H1 (cell line): ENCODE results near the gene ST8SIA2. TPM values are rescaled to one million over a fixed set of nuclear protein-coding genes. Genes with fewer than 3 reads are reported as not detected.
A peak's percentile ranks its signal among the peaks of the same experiment; 100 is the strongest.

Experiments
- CTCF ChIA-PET: fragments of 300-600 bp; sonication (Branson Sonifier 250); formaldehyde crosslinking; loops from one replicate; lab custom pipeline; 2021; ENCODE audit not compliant: partially characterized antibody; lab: Charles Lee
- POLR2A ChIA-PET: fragments of 300-600 bp; sonication (Branson Sonifier 250); formaldehyde crosslinking; loops from one replicate; lab custom pipeline; 2021; ENCODE audit warnings: inconsistent platforms; ENCODE audit not compliant: partially characterized antibody; lab: Charles Lee
- DNase-seq, 2 experiments: peaks; one replicate each; pipeline versions ENCODE4 v3.0.0 to v3.0.0-alpha.2; 2010 to 2022; ENCODE audit warnings: low spot score in 2 of 2, low read depth in 1 of 2, mixed read lengths in 1 of 2
- FAIRE-seq: peaks from 2 replicates; lab custom pipeline; 2011; peaks lifted over from hg19 to GRCh38; lab: Jason Lieb, UNC
- H2AFZ ChIP-seq: 2 replicates; pipeline ENCODE4 v1.8.1; 2012; ENCODE audit warnings: low read length, inconsistent platforms
- H2AK5ac ChIP-seq: 2 replicates; pipeline ENCODE4 v1.6.1; 2013; ENCODE audit warnings: low read depth, low read length
- H2BK120ac ChIP-seq: replicated peaks from 2 replicates; pipeline ENCODE3; 2013; ENCODE audit warnings: low read depth, low read length, inconsistent platforms
- H2BK12ac ChIP-seq: 2 replicates; pipeline ENCODE4 v1.6.1; 2013; ENCODE audit warnings: low read depth, low read length
- H2BK15ac ChIP-seq: 2 replicates; pipeline ENCODE4 v1.6.1; 2013; ENCODE audit warnings: low read length
- H2BK20ac ChIP-seq: 2 replicates; pipeline ENCODE4 v1.6.1; 2013; ENCODE audit warnings: low read length
- H2BK5ac ChIP-seq: 2 replicates; pipeline ENCODE4 v1.6.1; 2013; ENCODE audit warnings: low read depth, low read length
- H3K14ac ChIP-seq: 2 replicates; pipeline ENCODE4 v1.6.1; 2013; ENCODE audit warnings: inconsistent platforms; ENCODE audit not compliant: insufficient read length
- H3K18ac ChIP-seq: 2 replicates; pipeline ENCODE4 v1.6.1; 2013; ENCODE audit warnings: low read length; ENCODE audit errors: extremely low read depth
- H3K23ac ChIP-seq: 2 replicates; pipeline ENCODE4 v1.6.1; 2013; ENCODE audit warnings: inconsistent platforms; ENCODE audit not compliant: insufficient read length
- H3K23me2 ChIP-seq: 2 replicates; pipeline ENCODE4 v1.6.1; 2013; ENCODE audit warnings: low read depth, low read length
- H3K27ac ChIP-seq: 2 replicates; pipeline ENCODE4 v1.6.1; 2011; ENCODE audit warnings: low read depth, low read length, inconsistent platforms
- H3K27me3 ChIP-seq, 4 experiments: replicated peaks in 1 of 4; 1 replicate in 1 of 4; 2 replicates in 3 of 4; pipeline versions ENCODE4 v1.6.1 to v1.8.1; 2011 to 2013; ENCODE audit warnings: low read length in 3 of 4, mild to moderate bottlenecking in 3 of 4, inconsistent platforms in 2 of 4, mixed read lengths in 2 of 4, moderate library complexity in 1 of 4; ENCODE audit not compliant: control insufficient read depth in 3 of 4, insufficient read depth in 3 of 4; ENCODE audit errors: extremely low read depth in 1 of 4
- H3K36me3 ChIP-seq, 4 experiments: 2 replicates each; pipeline versions ENCODE4 v1.6.1 to v1.8.1; 2011 to 2013; ENCODE audit warnings: mild to moderate bottlenecking in 4 of 4, low read length in 3 of 4, moderate library complexity in 2 of 4, control low read depth in 1 of 4, inconsistent platforms in 1 of 4; ENCODE audit not compliant: insufficient read depth in 4 of 4, control insufficient read depth in 2 of 4
- H3K4ac ChIP-seq: replicated peaks from 2 replicates; pipeline ENCODE3; 2013; ENCODE audit warnings: low read length, low read depth, mixed read lengths, inconsistent platforms; ENCODE audit not compliant: insufficient read length
- H3K4me1 ChIP-seq, 4 experiments: replicated peaks in 1 of 4; 1 replicate in 1 of 4; 2 replicates in 3 of 4; pipeline versions ENCODE4 v1.6.1 to v1.8.1; 2011 to 2013; ENCODE audit warnings: low read length in 3 of 4, inconsistent platforms in 2 of 4, mixed read lengths in 1 of 4; ENCODE audit not compliant: insufficient read depth in 4 of 4, control insufficient read depth in 3 of 4
- H3K4me2 ChIP-seq, 2 experiments: 2 replicates each; pipeline versions ENCODE4 v1.6.1 to v1.8.1; 2011 to 2013; ENCODE audit warnings: low read depth in 2 of 2, low read length in 2 of 2, control low read depth in 1 of 2, inconsistent platforms in 1 of 2, mild to moderate bottlenecking in 1 of 2; ENCODE audit not compliant: insufficient read depth in 1 of 2
- H3K4me3 ChIP-seq, 4 experiments: fragments of 200-600, 300-600 bp in 1 of 4; sonication (generic), shearing (Covaris generic), sonication (Bioruptor Twin) in 1 of 4; 2 replicates each; pipeline versions ENCODE4 v1.5.1 to v1.8.1; 2011 to 2016; ENCODE audit warnings: low read length in 4 of 4, low read depth in 3 of 4, control low read depth in 2 of 4, inconsistent platforms in 2 of 4, mild to moderate bottlenecking in 2 of 4, mixed read lengths in 1 of 4, moderate library complexity in 1 of 4; ENCODE audit not compliant: insufficient read depth in 2 of 4; ENCODE audit errors: extremely low read depth in 1 of 4
- H3K56ac ChIP-seq: replicated peaks from 2 replicates; pipeline ENCODE3; 2013; ENCODE audit warnings: low read depth, mild to moderate bottlenecking, mixed read lengths, low read length, inconsistent platforms; ENCODE audit not compliant: insufficient read length
- H3K79me1 ChIP-seq: 2 replicates; pipeline ENCODE4 v1.6.1; 2013; ENCODE audit warnings: low read depth, low read length, control low read depth
- H3K79me2 ChIP-seq, 2 experiments: 2 replicates each; pipeline versions ENCODE4 v1.6.1 to v1.8.1; 2012 to 2013; ENCODE audit warnings: low read length in 2 of 2, mild to moderate bottlenecking in 2 of 2, inconsistent platforms in 1 of 2; ENCODE audit not compliant: insufficient read depth in 2 of 2, control insufficient read depth in 1 of 2
- H3K9ac ChIP-seq, 4 experiments: replicated peaks in 1 of 4; 1 replicate in 1 of 4; 2 replicates in 3 of 4; pipeline versions ENCODE4 v1.6.1 to v1.8.1; 2011 to 2013; ENCODE audit warnings: low read depth in 3 of 4, low read length in 3 of 4, control low read depth in 2 of 4, mild to moderate bottlenecking in 2 of 4, moderate library complexity in 2 of 4, inconsistent platforms in 1 of 4; ENCODE audit errors: extremely low read depth in 1 of 4
- H3K9me3 ChIP-seq, 2 experiments: 2 replicates each; pipeline versions ENCODE4 v1.6.1 to v1.8.1; 2012 to 2013; ENCODE audit warnings: mild to moderate bottlenecking in 2 of 2, moderate library complexity in 2 of 2, control low read depth in 1 of 2, inconsistent platforms in 1 of 2, low read depth in 1 of 2, low read length in 1 of 2, mixed read lengths in 1 of 2; ENCODE audit not compliant: insufficient read depth in 2 of 2
- H4K20me1 ChIP-seq, 2 experiments: replicated peaks in 1 of 2; 2 replicates each; pipeline versions ENCODE3 to v1.8.1; 2011 to 2013; ENCODE audit warnings: inconsistent platforms in 2 of 2, low read length in 2 of 2, mild to moderate bottlenecking in 1 of 2; ENCODE audit not compliant: insufficient read depth in 2 of 2, control insufficient read depth in 1 of 2
- H4K5ac ChIP-seq: 2 replicates; pipeline ENCODE4 v1.6.1; 2013; ENCODE audit warnings: low read length, low read depth, mixed read lengths, inconsistent platforms; ENCODE audit not compliant: insufficient read length
- H4K8ac ChIP-seq: 2 replicates; pipeline ENCODE4 v1.8.0; 2013; ENCODE audit warnings: mild to moderate bottlenecking, moderate library complexity, low read length, inconsistent platforms; ENCODE audit not compliant: insufficient read depth; ENCODE audit errors: extremely low read depth
- H4K91ac ChIP-seq: replicated peaks from 2 replicates; pipeline ENCODE3; 2013; ENCODE audit warnings: low read length, mixed read lengths, inconsistent platforms; ENCODE audit not compliant: insufficient read length
- CHD1 ChIP-seq: IDR thresholded peaks from 2 replicates; pipeline ENCODE4 v1.6.1; 2012; ENCODE audit warnings: low read depth, low read length, improper control_type of control experiment
- EGR1 ChIP-seq: IDR thresholded peaks from 2 replicates; pipeline ENCODE4 v1.6.1; 2011; ENCODE audit warnings: low read depth, low read length, borderline replicate concordance
- EP300 ChIP-seq, 2 experiments: IDR thresholded peaks; 1 replicate in 1 of 2; 2 replicates in 1 of 2; pipeline ENCODE4 v1.6.1; 2011 to 2012; ENCODE audit warnings: low read depth in 2 of 2, low read length in 2 of 2, mild to moderate bottlenecking in 2 of 2, borderline replicate concordance in 1 of 2, inconsistent platforms in 1 of 2, moderate library complexity in 1 of 2
- HDAC6 ChIP-seq: IDR thresholded peaks from one replicate; pipeline ENCODE4 v1.7.1; 2012; ENCODE audit warnings: low read depth, mild to moderate bottlenecking, inconsistent platforms, low read length, moderate library complexity
- RAD21 ChIP-seq, 2 experiments: IDR thresholded peaks in 1 of 2; conservative IDR thresholded peaks in 1 of 2; 2 replicates each; pipeline ENCODE4 v1.6.1; 2011; ENCODE audit warnings: low read depth in 2 of 2, low read length in 2 of 2, improper control_type of control experiment in 1 of 2, inconsistent platforms in 1 of 2, mild to moderate bottlenecking in 1 of 2, moderate library complexity in 1 of 2
- ZNF274 ChIP-seq: IDR thresholded peaks from 2 replicates; pipeline ENCODE4 v1.7.0; 2012; ENCODE audit warnings: low read length, borderline replicate concordance; ENCODE audit errors: extremely low read depth
- WGBS, 2 experiments: shearing (Covaris generic) in 1 of 2; methylation state at CpG; one replicate each; pipeline versions ENCODE4 v1.1.6 to v1.1.7; 2013 to 2015; ENCODE audit warnings: low lambda C conversion rate in 2 of 2, mixed read lengths in 2 of 2, inconsistent platforms in 1 of 2, low coverage in 1 of 2, missing lambda C conversion rate in 1 of 2; ENCODE audit not compliant: insufficient replicate concordance in 2 of 2, insufficient coverage in 1 of 2, insufficient read length in 1 of 2; ENCODE audit errors: extremely low coverage in 1 of 2, missing lambda C conversion rate in 1 of 2; 5-methylcytosine and 5-hydroxymethylcytosine counted together
- polyA plus RNA-seq, 7 experiments: library from polyadenylated mRNA; depleted of rRNA in 3 of 7; stranded (reverse) in 5 of 7; unstranded in 2 of 7; fragments of >200 nt in 5 of 7; fragments of 200-250 nt in 2 of 7; gene quantifications; 1 replicate in 5 of 7; 2 replicates in 1 of 7; 4 replicates in 1 of 7; pipeline versions ENCODE4 v1.2.1 to v1.2.3, GENCODE V29; 2011 to 2013; ENCODE audit warnings: missing spikeins in 2 of 7, mixed read lengths in 2 of 7
- total RNA-seq: library from RNA; stranded (reverse); fragmentation: NEBNext Ultra II Directional; extraction: Animal tissue kit (Norgen Biotek cat#: 25700); gene quantifications from 2 replicates; pipeline ENCODE4 v1.2.1, GENCODE V29; 2021
- TF ChIP-seq, protein P1 (sequence below), 3 experiments: IDR thresholded peaks; 1 replicate in 2 of 3; 2 replicates in 1 of 3; pipeline versions ENCODE4 v1.5.1 to v1.6.1; 2011; ENCODE audit warnings: low read length in 3 of 3, mild to moderate bottlenecking in 3 of 3, inconsistent platforms in 2 of 3, low read depth in 1 of 3, moderate library complexity in 1 of 3; ENCODE audit not compliant: insufficient read depth in 1 of 3; ENCODE audit errors: control extremely low read depth in 1 of 3
- TF ChIP-seq, protein P2 (sequence below): IDR thresholded peaks from 2 replicates; pipeline ENCODE4 v1.6.1; 2012; ENCODE audit warnings: inconsistent platforms

The ST8SIA2 gene
- total and polyA plus RNA-seq, 2 of the 8 experiments (the other 6 are each of a cell fraction or from before 2014, with no cell fraction given), result 3.0 to 4.5 TPM

DNA sequence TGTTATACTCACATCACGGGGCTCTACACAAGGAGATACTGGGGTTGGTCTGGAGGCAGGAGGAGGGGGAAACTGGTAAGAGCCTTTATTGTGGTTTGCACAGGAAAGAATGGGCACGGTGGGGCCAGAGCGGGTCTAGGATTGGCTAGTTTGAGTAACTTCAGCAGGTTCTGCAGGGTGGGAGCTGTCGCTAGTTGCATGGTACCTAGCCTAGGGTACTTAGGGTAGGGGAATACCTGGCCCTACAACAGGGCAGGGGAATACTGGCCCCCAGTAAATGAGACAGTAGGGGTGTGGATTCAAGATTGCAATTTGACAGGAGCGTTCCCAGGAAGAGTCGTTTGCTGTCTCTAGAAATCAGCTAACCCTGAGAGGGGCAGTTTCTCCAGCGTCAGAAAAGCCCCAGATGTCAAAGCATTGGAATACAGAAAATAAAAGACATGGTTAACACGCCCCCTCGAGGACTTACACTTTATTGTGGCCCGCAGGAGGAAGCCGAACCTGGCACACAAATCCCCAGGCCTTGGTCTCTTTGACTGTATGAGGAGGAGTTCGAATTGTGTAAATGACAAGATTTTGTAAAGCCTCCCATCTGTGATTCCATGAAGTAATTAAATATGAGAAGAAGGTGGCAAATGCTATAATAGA lies 32.0 kb downstream of the ST8SIA2 start:
- Histone ChIP-seq H2BK5ac (no peak overlapping the region), H3K4me1 (peaks cover 0 to 12% (median 3%) of the 10 kb centered on the region in 4 experiments; a peak in 5 of 7 replicates), H2AK5ac (no peak overlapping the region), H3K4me3 (no peak overlapping the region), H2AFZ (no peak overlapping the region), H2BK15ac (no peak overlapping the region), H3K4ac (no peak overlapping the region), H2BK120ac (no peak overlapping the region), H3K79me1 (0 out of 2 replicates have a peak, but pooled peaks cover 2% of the 10 kb centered on the region), H3K27ac (no peak overlapping the region), H3K9ac (no peak overlapping the region), H3K27me3 (no peaks in the 10 kb centered on the region), H3K23me2 (no peaks in the 10 kb centered on the region), H4K20me1 (no peaks in the 10 kb centered on the region), H3K79me2 (no peaks in the 10 kb centered on the region), H3K9me3 (no peaks in the 10 kb centered on the region), H4K8ac (no peak overlapping the region), H4K5ac (no peak overlapping the region), H3K18ac (0 out of 2 replicates have a peak overlapping the region, but pooled peaks have one; percentile 3), H3K4me2 (no peak overlapping the region), H2BK20ac (no peak overlapping the region), H3K56ac (no peak overlapping the region), H3K36me3 (no peaks in the 10 kb centered on the region), H3K14ac (no peak overlapping the region), H2BK12ac (no peak overlapping the region)
- WGBS, 2 experiments, result 65% methylated on average over 12 of the region's 12 CpGs; no CpG with 5 or more reads in 1 of the 2 experiments
- POLR2A ChIA-PET, result interaction anchor here (1.1 kb wide), 1 partner anchor 13 kb away, joined by 3 read pairs; no protein-coding TSS in a partner anchor
- no peak for DNase-seq
- FAIRE-seq, result no peak
- TF ChIP-seq CHD1 (no peak), EP300 (IDR thresholded peaks at IDR 0.05; ENCODE audit: borderline replicate concordance in 1 of 2, low read depth in 2 of 2, low read length in 2 of 2) (no peak), ZNF274 (no peak), HDAC6 (no peak), RAD21 (IDR thresholded peaks at IDR 0.05 in 1 of 2, conservative IDR thresholded peaks at IDR 0.05 in 1 of 2; ENCODE audit: low read depth in 2 of 2, low read length in 2 of 2) (peak; percentile 58 to 68), EGR1 (no peak)
- TF ChIP-seq, protein P1, sequence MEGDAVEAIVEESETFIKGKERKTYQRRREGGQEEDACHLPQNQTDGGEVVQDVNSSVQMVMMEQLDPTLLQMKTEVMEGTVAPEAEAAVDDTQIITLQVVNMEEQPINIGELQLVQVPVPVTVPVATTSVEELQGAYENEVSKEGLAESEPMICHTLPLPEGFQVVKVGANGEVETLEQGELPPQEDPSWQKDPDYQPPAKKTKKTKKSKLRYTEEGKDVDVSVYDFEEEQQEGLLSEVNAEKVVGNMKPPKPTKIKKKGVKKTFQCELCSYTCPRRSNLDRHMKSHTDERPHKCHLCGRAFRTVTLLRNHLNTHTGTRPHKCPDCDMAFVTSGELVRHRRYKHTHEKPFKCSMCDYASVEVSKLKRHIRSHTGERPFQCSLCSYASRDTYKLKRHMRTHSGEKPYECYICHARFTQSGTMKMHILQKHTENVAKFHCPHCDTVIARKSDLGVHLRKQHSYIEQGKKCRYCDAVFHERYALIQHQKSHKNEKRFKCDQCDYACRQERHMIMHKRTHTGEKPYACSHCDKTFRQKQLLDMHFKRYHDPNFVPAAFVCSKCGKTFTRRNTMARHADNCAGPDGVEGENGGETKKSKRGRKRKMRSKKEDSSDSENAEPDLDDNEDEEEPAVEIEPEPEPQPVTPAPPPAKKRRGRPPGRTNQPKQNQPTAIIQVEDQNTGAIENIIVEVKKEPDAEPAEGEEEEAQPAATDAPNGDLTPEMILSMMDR (IDR thresholded peaks at IDR 0.05; ENCODE audit: control extremely low read depth in 1 of 3, insufficient read depth in 1 of 3, low read depth in 1 of 3, low read length in 3 of 3), result peak; percentile 40 to 54 (median 51)
- TF ChIP-seq, protein P2, sequence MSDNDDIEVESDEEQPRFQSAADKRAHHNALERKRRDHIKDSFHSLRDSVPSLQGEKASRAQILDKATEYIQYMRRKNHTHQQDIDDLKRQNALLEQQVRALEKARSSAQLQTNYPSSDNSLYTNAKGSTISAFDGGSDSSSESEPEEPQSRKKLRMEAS, result no peak
- TF ChIP-seq, all 59 proteins: peak for 2
- CTCF ChIA-PET, result interaction anchor here (1.0 to 2.4 kb wide), 12 partner anchors 9 to 341 kb away, joined by 3 to 15 read pairs (median 3); no protein-coding TSS in a partner anchor
- H3K23ac ChIP-seq, result no peak overlapping the region
- H4K91ac ChIP-seq, result peak overlapping the region; percentile 47
